ENCODE measurements around the gene MLH3. TPM values are rescaled to one million over a fixed set of nuclear protein-coding genes. Genes with fewer than 3 reads are reported as not detected.

Gene MLH3
- total and polyA plus RNA-seq, 2 experiments from 2014 or later: 21.7 to 24.4 TPM

GRCh38 chr14:74985028-74985310, 66.3 kb downstream of the MLH3 start:
- H3K4me3 ChIP-seq: no peak overlapping the region
- H3K27ac ChIP-seq: no peak overlapping the region
- peaks cover 6% of the 10 kb centered on the region for H3K4me1 ChIP-seq (ENCODE audit: low read depth)
- no peaks in the 10 kb centered on the region for H3K9me3 ChIP-seq (ENCODE audit: low read depth)
- H3K27me3 ChIP-seq: no peaks in the 10 kb centered on the region
- H3K36me3 ChIP-seq: no peaks in the 10 kb centered on the region
- no peak for TF ChIP-seq CTCF (IDR thresholded peaks at IDR 0.05; ENCODE audit: low read depth, low read length)
- DNase-seq (ENCODE audit: low read depth in 1 of 2, low spot score in 1 of 2): no peak

- H3K4me3 ChIP-seq: no peak overlapping the region
- no peak for TF ChIP-seq CTCF (IDR thresholded peaks at IDR 0.05; ENCODE audit: low read depth, low read length)
- H3K4me1 ChIP-seq (ENCODE audit: low read depth): peaks cover 6% of the 10 kb centered on the region
- no peak for DNase-seq (ENCODE audit: low read depth in 1 of 2, low spot score in 1 of 2)
- no peak overlapping the region for H3K27ac ChIP-seq
- H3K9me3 ChIP-seq (ENCODE audit: low read depth): no peaks in the 10 kb centered on the region
- H3K36me3 ChIP-seq: no peaks in the 10 kb centered on the region
- H3K27me3 ChIP-seq: no peaks in the 10 kb centered on the region
These were observed 66.8 kb downstream of the MLH3 start for GRCh38 chr14:74984236-74985027.

- Histone ChIP-seq H3K27me3 (no peaks in the 10 kb centered on the region), H3K4me1 (ENCODE audit: low read depth) (peaks cover 8% of the 10 kb centered on the region), H3K9me3 (ENCODE audit: low read depth) (no peaks in the 10 kb centered on the region), H3K4me3 (no peak overlapping the region), H3K36me3 (no peaks in the 10 kb centered on the region), H3K27ac (no peak overlapping the region)
- DNase-seq (ENCODE audit: low read depth in 1 of 2, low spot score in 1 of 2): no peak
- no peak for TF ChIP-seq CTCF (IDR thresholded peaks at IDR 0.05; ENCODE audit: low read depth, low read length)
These were observed 67.9 kb downstream of the MLH3 start for GRCh38 chr14:74983343-74983742.

- no peak for DNase-seq (ENCODE audit: low read depth in 1 of 2, low spot score in 1 of 2)
- H3K4me1 ChIP-seq (ENCODE audit: low read depth): peaks cover 13% of the 10 kb centered on the region
- H3K9me3 ChIP-seq (ENCODE audit: low read depth): no peaks in the 10 kb centered on the region
- no peaks in the 10 kb centered on the region for H3K27me3 ChIP-seq
- no peak for TF ChIP-seq CTCF (IDR thresholded peaks at IDR 0.05; ENCODE audit: low read depth, low read length)
- H3K36me3 ChIP-seq: no peaks in the 10 kb centered on the region
- H3K27ac ChIP-seq: no peak overlapping the region
- H3K4me3 ChIP-seq: no peak overlapping the region
These were observed 68.6 kb downstream of the MLH3 start for GRCh38 chr14:74982661-74983060.

GRCh38 chr14:74981833-74982232, 69.4 kb downstream of the MLH3 start:
- DNase-seq (ENCODE audit: low read depth in 1 of 2, low spot score in 1 of 2): no peak
- Histone ChIP-seq H3K27me3 (no peaks in the 10 kb centered on the region), H3K4me1 (ENCODE audit: low read depth) (peaks cover 13% of the 10 kb centered on the region), H3K27ac (no peak overlapping the region), H3K36me3 (no peaks in the 10 kb centered on the region), H3K9me3 (ENCODE audit: low read depth) (no peaks in the 10 kb centered on the region), H3K4me3 (no peak overlapping the region)
- no peak for TF ChIP-seq CTCF (IDR thresholded peaks at IDR 0.05; ENCODE audit: low read depth, low read length)
